ENCODE measurements around the gene AP4M1.

The AP4M1 gene

GRCh38 chr7:100077205-100077604 lies 24.2 kb upstream of the AP4M1 start:
- Mint-ChIP-seq H3K27me3 (no peaks in the 10 kb centered on the region), H3K4me1 (ENCODE audit: low read depth) (peaks cover 30% of the 10 kb centered on the region), H3K27ac (peak overlapping the region; percentile 75), H3K36me3 (ENCODE audit: low read depth) (peaks cover 74% of the 10 kb centered on the region), H3K4me3 (no peak overlapping the region), H3K9me3 (peaks cover 4% of the 10 kb centered on the region)

GRCh38 chr7:100079024-100079560 lies 22.4 kb upstream of the AP4M1 start:
- Mint-ChIP-seq H3K27me3 (no peaks in the 10 kb centered on the region), H3K9me3 (no peaks in the 10 kb centered on the region), H3K36me3 (ENCODE audit: low read depth) (peaks cover 55% of the 10 kb centered on the region), H3K4me1 (ENCODE audit: low read depth) (peaks cover 39% of the 10 kb centered on the region), H3K4me3 (peak overlapping the region; percentile 9), H3K27ac (peak overlapping the region; percentile 49)

- Mint-ChIP-seq H3K4me1 (ENCODE audit: low read depth) (peaks cover 39% of the 10 kb centered on the region), H3K27me3 (no peaks in the 10 kb centered on the region), H3K36me3 (ENCODE audit: low read depth) (peaks cover 35% of the 10 kb centered on the region), H3K9me3 (no peaks in the 10 kb centered on the region), H3K27ac (peak overlapping the region; percentile 86), H3K4me3 (peak overlapping the region; percentile 94)
Measured at GRCh38 chr7:100080907-100081534, 20.4 kb upstream of the AP4M1 start.

DNA sequence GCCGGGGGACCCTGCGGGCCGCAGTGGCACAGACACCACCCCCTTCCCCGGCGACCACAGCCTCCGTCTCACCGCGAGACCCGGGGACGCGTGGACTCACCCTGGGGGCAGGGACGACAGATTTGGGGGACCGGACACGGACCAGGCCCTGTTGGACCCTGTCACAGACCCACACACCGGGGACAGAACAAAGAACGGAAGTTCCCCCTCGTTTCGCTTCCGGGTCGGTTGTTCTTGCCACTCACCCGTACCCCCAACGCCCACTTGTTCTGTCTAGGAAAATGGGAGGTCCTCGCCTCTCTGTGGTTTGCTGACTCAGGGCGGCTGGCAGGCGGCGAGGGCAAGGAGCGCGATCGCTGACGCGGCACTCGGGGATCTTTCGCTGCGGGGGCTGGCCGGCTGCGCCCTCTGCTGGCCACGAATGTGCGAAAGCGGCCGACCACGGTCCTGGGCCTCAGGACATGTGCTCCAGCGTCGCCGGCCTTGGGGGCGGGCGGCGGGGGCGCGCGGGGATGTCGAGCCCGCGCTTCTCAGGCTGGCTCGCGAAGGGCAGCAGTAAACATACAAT lies 19.8 kb upstream of the AP4M1 start, which contains the start of gene ZNF3:
Gene ZNF3 (minus strand): TSS at position 189 of the 568 bp plus-strand sequence. CDS start 4,366 bp downstream, outside the sequence.
- Mint-ChIP-seq H3K4me1 (ENCODE audit: low read depth) (peaks cover 39% of the 10 kb centered on the region), H3K4me3 (peak within 1 kb of the TSS; percentile 94), H3K36me3 (ENCODE audit: low read depth) (peaks cover 29% of the 10 kb centered on the region), H3K27me3 (no peaks in the 10 kb centered on the region), H3K27ac (peak within 1 kb of the TSS; percentile 87), H3K9me3 (no peaks in the 10 kb centered on the region)

- H3K27me3 Mint-ChIP-seq, result no peaks in the 10 kb centered on the region
- H3K4me1 Mint-ChIP-seq (ENCODE audit: low read depth), result peaks cover 46% of the 10 kb centered on the region
- H3K4me3 Mint-ChIP-seq, result peak overlapping the region; percentile 94
- peaks cover 22% of the 10 kb centered on the region for H3K36me3 Mint-ChIP-seq (ENCODE audit: low read depth)
- peak overlapping the region; percentile 87 for H3K27ac Mint-ChIP-seq
- no peaks in the 10 kb centered on the region for H3K9me3 Mint-ChIP-seq
Measured at GRCh38 chr7:100082978-100083377, 18.5 kb upstream of the AP4M1 start.

- Mint-ChIP-seq H3K4me3 (no peak overlapping the region), H3K36me3 (ENCODE audit: low read depth) (peaks cover 7% of the 10 kb centered on the region), H3K4me1 (ENCODE audit: low read depth) (peaks cover 48% of the 10 kb centered on the region), H3K27ac (no peak overlapping the region), H3K9me3 (no peaks in the 10 kb centered on the region), H3K27me3 (no peaks in the 10 kb centered on the region)
Measured at GRCh38 chr7:100085515-100085914, 15.9 kb upstream of the AP4M1 start.

- Mint-ChIP-seq H3K27me3 (no peaks in the 10 kb centered on the region), H3K9me3 (no peaks in the 10 kb centered on the region), H3K4me1 (ENCODE audit: low read depth) (peaks cover 48% of the 10 kb centered on the region), H3K36me3 (ENCODE audit: low read depth) (peaks cover 19% of the 10 kb centered on the region), H3K27ac (no peak overlapping the region), H3K4me3 (peak overlapping the region; percentile 7)
Measured at GRCh38 chr7:100087055-100087750, 14.2 kb upstream of the AP4M1 start.

- Mint-ChIP-seq H3K4me1 (ENCODE audit: low read depth) (peaks cover 43% of the 10 kb centered on the region), H3K36me3 (ENCODE audit: low read depth) (peaks cover 28% of the 10 kb centered on the region), H3K4me3 (peak overlapping the region; percentile 90), H3K27ac (peak overlapping the region; percentile 97), H3K27me3 (no peaks in the 10 kb centered on the region), H3K9me3 (no peaks in the 10 kb centered on the region)
Measured at GRCh38 chr7:100088095-100088620, 13.3 kb upstream of the AP4M1 start.

GRCh38 chr7:100088621-100089457 lies 12.6 kb upstream of the AP4M1 start, which contains the start of gene COPS6:
TSS of gene COPS6 (plus strand) at chr7:100088969. CDS start at chr7:100088991, 22 bp downstream.
- Mint-ChIP-seq H3K27me3 (no peaks in the 10 kb centered on the region), H3K4me1 (ENCODE audit: low read depth) (peaks cover 50% of the 10 kb centered on the region), H3K36me3 (ENCODE audit: low read depth) (peaks cover 35% of the 10 kb centered on the region), H3K4me3 (peak within 1 kb of the TSS; percentile 90), H3K9me3 (no peaks in the 10 kb centered on the region), H3K27ac (peak within 1 kb of the TSS; percentile 97)

GRCh38 chr7:100089458-100090196 lies 11.8 kb upstream of the AP4M1 start:
- Mint-ChIP-seq H3K36me3 (ENCODE audit: low read depth) (peaks cover 43% of the 10 kb centered on the region), H3K27me3 (no peaks in the 10 kb centered on the region), H3K9me3 (no peaks in the 10 kb centered on the region), H3K27ac (peak overlapping the region; percentile 97), H3K4me3 (peak overlapping the region; percentile 90), H3K4me1 (ENCODE audit: low read depth) (peaks cover 51% of the 10 kb centered on the region)

GRCh38 chr7:100090527-100091410 lies 10.7 kb upstream of the AP4M1 start:
- Mint-ChIP-seq H3K4me3 (peak overlapping the region; percentile 54), H3K4me1 (ENCODE audit: low read depth) (peaks cover 58% of the 10 kb centered on the region), H3K9me3 (no peaks in the 10 kb centered on the region), H3K36me3 (ENCODE audit: low read depth) (peaks cover 55% of the 10 kb centered on the region), H3K27me3 (no peaks in the 10 kb centered on the region), H3K27ac (peak overlapping the region; percentile 63)

DNA sequence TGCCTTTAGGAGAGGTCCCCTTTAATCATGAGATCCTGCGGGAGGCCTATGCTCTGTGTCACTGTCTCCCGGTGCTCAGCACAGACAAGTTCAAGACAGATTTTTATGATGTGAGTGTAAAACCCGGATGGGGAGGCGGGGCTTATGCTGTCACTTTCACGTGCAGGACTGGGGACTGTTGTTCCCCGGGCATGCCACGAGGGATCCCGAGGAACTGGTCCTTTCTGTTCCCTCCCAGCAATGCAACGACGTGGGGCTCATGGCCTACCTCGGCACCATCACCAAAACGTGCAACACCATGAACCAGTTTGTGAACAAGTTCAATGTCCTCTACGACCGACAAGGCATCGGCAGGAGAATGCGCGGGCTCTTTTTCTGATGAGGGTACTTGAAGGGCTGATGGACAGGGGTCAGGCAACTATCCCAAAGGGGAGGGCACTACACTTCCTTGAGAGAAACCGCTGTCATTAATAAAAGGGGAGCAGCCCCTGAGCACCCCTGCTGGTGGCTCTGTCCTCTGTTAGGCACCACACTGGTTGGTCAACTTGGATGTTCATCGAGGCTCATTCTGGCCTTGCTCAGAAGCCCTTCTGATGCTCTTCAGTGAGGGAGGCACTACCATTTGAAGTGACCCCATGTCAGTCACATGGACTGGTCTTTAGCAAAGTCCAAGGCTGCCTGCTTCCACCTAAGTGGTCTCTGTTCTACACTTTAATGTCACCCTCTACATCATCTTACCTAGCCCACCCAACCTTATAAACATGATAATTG lies 9.8 kb upstream of the AP4M1 start:
- Mint-ChIP-seq H3K27ac (peak overlapping the region; percentile 63), H3K27me3 (no peaks in the 10 kb centered on the region), H3K4me3 (peak overlapping the region; percentile 30), H3K4me1 (ENCODE audit: low read depth) (peaks cover 60% of the 10 kb centered on the region), H3K36me3 (ENCODE audit: low read depth) (peaks cover 62% of the 10 kb centered on the region), H3K9me3 (no peaks in the 10 kb centered on the region)

Measured in stimulated activated naive CD8-positive, alpha-beta T cell treated with anti-CD3 and anti-CD28 coated beads, Interleukin-15, Interleukin-2, amounts not matched to agents 100 ng/mL and 50 ng/mL, for 24 hours (primary cell).